ENCODE results near the gene CCN6.
"Not testable (repeated sequence)": the region's sequence is repeated elsewhere in the genome, so short reads cannot be mapped to it uniquely, and the experiment has no call there.

CCN6 gene

GRCh38 chr6:112034616-112034995 lies 19.3 kb upstream of the CCN6 start:
- TF ChIP-seq GATA1 (IDR thresholded peaks at IDR 0.05; ENCODE audit: low read depth, low read length) = no peak
- TF ChIP-seq POLR2A (IDR thresholded peaks at IDR 0.05; ENCODE audit: low read length) = no peak
- no peak for DNase-seq

GRCh38 chr6:112036088-112036637 lies 17.7 kb upstream of the CCN6 start:
- TF ChIP-seq GATA1 (IDR thresholded peaks at IDR 0.05; ENCODE audit: low read depth, low read length) (no peak), POLR2A (IDR thresholded peaks at IDR 0.05; ENCODE audit: low read length) (no peak)
- DNase-seq = no peak

- TF ChIP-seq GATA1 (IDR thresholded peaks at IDR 0.05; ENCODE audit: low read depth, low read length) = no peak
- TF ChIP-seq POLR2A (IDR thresholded peaks at IDR 0.05; ENCODE audit: low read length) = no peak
- DNase-seq = no peak
Observed at GRCh38 chr6:112037783-112038216, 16.1 kb upstream of the CCN6 start.

- no peak for DNase-seq
- no peak for TF ChIP-seq GATA1 (IDR thresholded peaks at IDR 0.05; ENCODE audit: low read depth, low read length)
- TF ChIP-seq POLR2A (IDR thresholded peaks at IDR 0.05; ENCODE audit: low read length) = no peak
Observed at GRCh38 chr6:112038268-112038667, 15.6 kb upstream of the CCN6 start.

GRCh38 chr6:112038756-112039430 lies 15.0 kb upstream of the CCN6 start:
- TF ChIP-seq POLR2A (IDR thresholded peaks at IDR 0.05; ENCODE audit: low read length) (no peak), GATA1 (IDR thresholded peaks at IDR 0.05; ENCODE audit: low read depth, low read length) (no peak)
- no peak for DNase-seq

- no peak for DNase-seq
- TF ChIP-seq GATA1 (IDR thresholded peaks at IDR 0.05; ENCODE audit: low read depth, low read length) = no peak
- no peak for TF ChIP-seq POLR2A (IDR thresholded peaks at IDR 0.05; ENCODE audit: low read length)
Observed at GRCh38 chr6:112039431-112039770, 14.5 kb upstream of the CCN6 start.

- DNase-seq = no peak
- TF ChIP-seq POLR2A (IDR thresholded peaks at IDR 0.05; ENCODE audit: low read length) (no peak), GATA1 (IDR thresholded peaks at IDR 0.05; ENCODE audit: low read depth, low read length) (no peak)
Observed at GRCh38 chr6:112040956-112041355, 12.9 kb upstream of the CCN6 start.

- DNase-seq = no peak
- TF ChIP-seq POLR2A (IDR thresholded peaks at IDR 0.05; ENCODE audit: low read length) = no peak
- TF ChIP-seq GATA1 (IDR thresholded peaks at IDR 0.05; ENCODE audit: low read depth, low read length) = no peak
Observed at GRCh38 chr6:112041535-112041934, 12.4 kb upstream of the CCN6 start.

GRCh38 chr6:112043032-112044007 lies 10.6 kb upstream of the CCN6 start:
- TF ChIP-seq POLR2A (IDR thresholded peaks at IDR 0.05; ENCODE audit: low read length) (no peak), GATA1 (IDR thresholded peaks at IDR 0.05; ENCODE audit: low read depth, low read length) (no peak)
- DNase-seq = peak; percentile 89 to 91

GRCh38 chr6:112044196-112044595 lies 9.7 kb upstream of the CCN6 start:
- no peak for TF ChIP-seq POLR2A (IDR thresholded peaks at IDR 0.05; ENCODE audit: low read length)
- no peak for TF ChIP-seq GATA1 (IDR thresholded peaks at IDR 0.05; ENCODE audit: low read depth, low read length)
- no peak for DNase-seq

GRCh38 chr6:112044856-112045255 lies 9.0 kb upstream of the CCN6 start:
- DNase-seq = no peak
- TF ChIP-seq POLR2A (IDR thresholded peaks at IDR 0.05; ENCODE audit: low read length) = no peak
- no peak for TF ChIP-seq GATA1 (IDR thresholded peaks at IDR 0.05; ENCODE audit: low read depth, low read length)

GRCh38 chr6:112047523-112047922 lies 6.4 kb upstream of the CCN6 start:
- DNase-seq = not testable (repeated sequence)

GRCh38 chr6:112049026-112049799 lies 4.7 kb upstream of the CCN6 start:
- no peak for DNase-seq
- TF ChIP-seq GATA1 (IDR thresholded peaks at IDR 0.05; ENCODE audit: low read depth, low read length) (no peak), POLR2A (IDR thresholded peaks at IDR 0.05; ENCODE audit: low read length) (no peak)

GRCh38 chr6:112049996-112050395 lies 3.9 kb upstream of the CCN6 start:
- DNase-seq = no peak
- TF ChIP-seq POLR2A (IDR thresholded peaks at IDR 0.05; ENCODE audit: low read length) (no peak), GATA1 (IDR thresholded peaks at IDR 0.05; ENCODE audit: low read depth, low read length) (no peak)
